NT2/D1 (cell line): ENCODE results near the gene CHST8.

Experiments
- YY1 ChIP-seq: IDR thresholded peaks from 2 replicates; pipeline ENCODE4 v1.6.1; 2011; ENCODE audit not compliant: insufficient read length, insufficient read depth
- ZNF274 ChIP-seq: IDR thresholded peaks from 2 replicates; pipeline ENCODE4 v1.6.1; 2011; ENCODE audit warnings: mild to moderate bottlenecking, low read depth, low read length

- TF ChIP-seq ZNF274 (no peak), YY1 (no peak)
Measured at GRCh38 chr19:33701565-33701964, 79.8 kb downstream of the CHST8 start.
